ENCODE data around the gene MISP. TPM values are rescaled to one million over a fixed set of nuclear protein-coding genes. Genes with fewer than 3 reads are reported as not detected.
A peak's percentile ranks its signal among the peaks of the same experiment; 100 is the strongest.

The MISP gene
- total RNA-seq, 2 donors from 2014 or later, result 285 to 320 TPM

- H3K9ac ChIP-seq (ENCODE audit: low read depth in 2 of 2, low read length in 2 of 2), result no peak overlapping the region
- no peaks in the 10 kb centered on the region for H3K27me3 ChIP-seq
- no peak for TF ChIP-seq CTCF (IDR thresholded peaks at IDR 0.05)
- intact Hi-C loops (cut with DNase I), result loop anchor here (10.0 kb wide), 1 partner anchor 196 kb away; no protein-coding TSS in a partner anchor
- H3K27ac ChIP-seq, result peak overlapping the region; percentile 40
- DNase-seq, result no peak
- no peak overlapping the region for H3K4me3 ChIP-seq
- no peaks in the 10 kb centered on the region for H3K4me1 ChIP-seq
- no peaks in the 10 kb centered on the region for H3K9me3 ChIP-seq
- no peaks in the 10 kb centered on the region for H3K36me3 ChIP-seq
These were observed 28.2 kb downstream of the MISP start for GRCh38 chr19:778910-779653.

GRCh38 chr19:780935-781334 lies 30.0 kb downstream of the MISP start:
- TF ChIP-seq CTCF (IDR thresholded peaks at IDR 0.05), result no peak
- no peaks in the 10 kb centered on the region for H3K4me1 ChIP-seq
- DNase-seq, result no peak
- no peak overlapping the region for H3K9ac ChIP-seq (ENCODE audit: low read depth in 2 of 2, low read length in 2 of 2)
- no peaks in the 10 kb centered on the region for H3K27me3 ChIP-seq
- H3K4me3 ChIP-seq, result no peak overlapping the region
- no peaks in the 10 kb centered on the region for H3K9me3 ChIP-seq
- no peaks in the 10 kb centered on the region for H3K36me3 ChIP-seq
- H3K27ac ChIP-seq, result no peak overlapping the region
- intact Hi-C loops (cut with DNase I), result no loop called here

GRCh38 chr19:781800-782184 lies 30.9 kb downstream of the MISP start:
- H3K9me3 ChIP-seq, result no peaks in the 10 kb centered on the region
- H3K36me3 ChIP-seq, result no peaks in the 10 kb centered on the region
- no peak overlapping the region for H3K27ac ChIP-seq
- no peak overlapping the region for H3K4me3 ChIP-seq
- H3K9ac ChIP-seq (ENCODE audit: low read depth in 2 of 2, low read length in 2 of 2), result no peak overlapping the region
- H3K4me1 ChIP-seq, result no peaks in the 10 kb centered on the region
- intact Hi-C loops (cut with DNase I), result no loop called here
- TF ChIP-seq CTCF (IDR thresholded peaks at IDR 0.05), result no peak
- H3K27me3 ChIP-seq, result no peaks in the 10 kb centered on the region
- no peak for DNase-seq

GRCh38 chr19:782185-782877 lies 31.4 kb downstream of the MISP start:
- Histone ChIP-seq H3K9me3 (no peaks in the 10 kb centered on the region), H3K4me1 (no peaks in the 10 kb centered on the region), H3K4me3 (no peak overlapping the region), H3K36me3 (no peaks in the 10 kb centered on the region), H3K27ac (peak overlapping the region; percentile 39), H3K27me3 (no peaks in the 10 kb centered on the region), H3K9ac (ENCODE audit: low read depth in 2 of 2, low read length in 2 of 2) (peak overlapping the region in 1 of 2 donors; percentile 19)
- no peak for DNase-seq
- TF ChIP-seq CTCF (IDR thresholded peaks at IDR 0.05), result no peak
- intact Hi-C loops (cut with DNase I), result no loop called here

GRCh38 chr19:782878-783668 lies 32.2 kb downstream of the MISP start:
- Histone ChIP-seq H3K4me1 (no peaks in the 10 kb centered on the region), H3K9me3 (no peaks in the 10 kb centered on the region), H3K27ac (peak overlapping the region; percentile 39), H3K4me3 (no peak overlapping the region), H3K9ac (ENCODE audit: low read depth in 2 of 2, low read length in 2 of 2) (peak overlapping the region in 1 of 2 donors; percentile 19), H3K36me3 (no peaks in the 10 kb centered on the region), H3K27me3 (no peaks in the 10 kb centered on the region)
- TF ChIP-seq CTCF (IDR thresholded peaks at IDR 0.05), result no peak
- intact Hi-C loops (cut with DNase I), result no loop called here
- no peak for DNase-seq
